Cardiac fibroblast (primary cell): Measurements from ENCODE around the gene BCOR.
A peak's percentile ranks its signal among the peaks of the same experiment; 100 is the strongest.

Experiments used
- DNase-seq, 2 donors: peaks; one replicate each; pipeline versions ENCODE4 v3.0.0 to v3.0.0-alpha.2; 2010; ENCODE audit warnings: low read depth in 2 of 2
- H3K4me3 ChIP-seq, 2 donors: replicated peaks in 1 of 2; 1 replicate in 1 of 2; 2 replicates in 1 of 2; pipeline ENCODE4 v1.5.1; 2011; ENCODE audit warnings: low read depth in 2 of 2, low read length in 2 of 2, mild to moderate bottlenecking in 2 of 2, moderate library complexity in 1 of 2
- CTCF ChIP-seq: IDR thresholded peaks from one replicate; pipeline ENCODE4 v1.5.1; 2011; ENCODE audit warnings: low read depth, mild to moderate bottlenecking, low read length, inconsistent platforms

The BCOR gene

GRCh38 chrX:40015693-40016092, 82.1 kb downstream of the BCOR start:
- no peak overlapping the region for H3K4me3 ChIP-seq
- TF ChIP-seq CTCF: no peak
- no peak for DNase-seq

- DNase-seq: peak; percentile 64 to 69
- peak overlapping the region; percentile 50 to 56 for H3K4me3 ChIP-seq
- no peak for TF ChIP-seq CTCF
Measured at GRCh38 chrX:40013266-40014195, 84.2 kb downstream of the BCOR start.

- no peak for TF ChIP-seq CTCF
- peak overlapping the region in 1 of 2 donors; percentile 56 for H3K4me3 ChIP-seq
- peak; percentile 49 to 50 for DNase-seq
Measured at GRCh38 chrX:40012868-40013265, 84.9 kb downstream of the BCOR start.

- H3K4me3 ChIP-seq: peak overlapping the region in 1 of 2 donors; percentile 56
- TF ChIP-seq CTCF: no peak
- DNase-seq: peak; percentile 67 to 68
Measured at GRCh38 chrX:40012039-40012867, 85.5 kb downstream of the BCOR start.

- no peak overlapping the region for H3K4me3 ChIP-seq
- TF ChIP-seq CTCF: no peak
- DNase-seq: no peak
Measured at GRCh38 chrX:40011322-40012038, 86.3 kb downstream of the BCOR start.

- no peak for DNase-seq
- TF ChIP-seq CTCF: no peak
- H3K4me3 ChIP-seq: no peak overlapping the region
Measured at GRCh38 chrX:40010550-40011321, 87.0 kb downstream of the BCOR start.
